ENCODE measurements around the gene POU6F1.

- TF ChIP-seq CTCF (IDR thresholded peaks at IDR 0.05 in 2 of 3, conservative IDR thresholded peaks at IDR 0.05 in 1 of 3; ENCODE audit: insufficient read depth in 2 of 3, low read depth in 1 of 3, low read length in 3 of 3) (peak in 1 of 3 experiments; percentile 3; a peak in 1 of 6 replicates), CREB3 (tag; conservative IDR thresholded peaks at IDR 0.05; ENCODE audit: low read depth) (no peak)
Observed at GRCh38 chr12:51210690-51211395, 7.0 kb downstream of the POU6F1 start.

All from K562 (cell line).